Measurements from ENCODE around the gene ZFAND6.
"Not testable (repeated sequence)": the region's sequence is repeated elsewhere in the genome, so short reads cannot be mapped to it uniquely, and the experiment has no call there.

DNA sequence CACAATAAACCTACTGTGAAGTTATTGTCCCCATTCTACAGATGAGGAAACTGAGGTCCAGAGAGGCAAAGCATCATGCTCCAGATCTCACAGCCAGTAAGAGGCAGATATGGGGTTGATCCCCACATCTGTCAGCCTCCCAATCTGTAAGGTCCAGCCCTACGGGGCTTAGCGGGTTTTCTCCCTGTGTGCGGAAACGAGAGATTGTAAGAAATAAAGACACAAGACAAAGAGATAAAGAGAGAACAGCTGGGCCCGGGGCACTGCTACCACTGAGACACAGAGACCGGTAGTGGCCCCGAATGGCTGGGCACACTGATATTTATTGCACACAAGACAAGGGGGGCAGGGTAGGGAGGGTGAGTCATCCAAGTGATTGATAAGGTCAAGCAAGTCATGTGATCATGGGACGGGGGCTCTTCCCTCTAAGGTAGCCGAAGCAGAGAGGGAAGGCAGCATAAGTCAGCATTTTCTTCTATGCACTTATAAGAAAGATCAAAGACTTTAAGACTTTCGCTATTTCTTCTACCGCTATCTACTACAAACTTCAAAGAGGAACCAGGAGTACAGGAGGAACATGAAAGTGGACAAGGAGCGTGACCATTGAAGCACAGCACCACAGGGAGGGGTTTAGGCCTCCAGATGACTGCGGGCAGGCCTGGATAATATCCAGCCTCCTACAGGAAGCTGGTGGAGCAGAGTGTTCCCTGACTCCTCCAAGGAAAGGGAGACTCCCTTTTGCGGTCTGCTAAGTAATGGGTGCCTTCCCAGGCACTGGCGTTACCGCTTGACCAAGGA lies 96.1 kb downstream of the ZFAND6 start:
- TF ChIP-seq, protein P1, sequence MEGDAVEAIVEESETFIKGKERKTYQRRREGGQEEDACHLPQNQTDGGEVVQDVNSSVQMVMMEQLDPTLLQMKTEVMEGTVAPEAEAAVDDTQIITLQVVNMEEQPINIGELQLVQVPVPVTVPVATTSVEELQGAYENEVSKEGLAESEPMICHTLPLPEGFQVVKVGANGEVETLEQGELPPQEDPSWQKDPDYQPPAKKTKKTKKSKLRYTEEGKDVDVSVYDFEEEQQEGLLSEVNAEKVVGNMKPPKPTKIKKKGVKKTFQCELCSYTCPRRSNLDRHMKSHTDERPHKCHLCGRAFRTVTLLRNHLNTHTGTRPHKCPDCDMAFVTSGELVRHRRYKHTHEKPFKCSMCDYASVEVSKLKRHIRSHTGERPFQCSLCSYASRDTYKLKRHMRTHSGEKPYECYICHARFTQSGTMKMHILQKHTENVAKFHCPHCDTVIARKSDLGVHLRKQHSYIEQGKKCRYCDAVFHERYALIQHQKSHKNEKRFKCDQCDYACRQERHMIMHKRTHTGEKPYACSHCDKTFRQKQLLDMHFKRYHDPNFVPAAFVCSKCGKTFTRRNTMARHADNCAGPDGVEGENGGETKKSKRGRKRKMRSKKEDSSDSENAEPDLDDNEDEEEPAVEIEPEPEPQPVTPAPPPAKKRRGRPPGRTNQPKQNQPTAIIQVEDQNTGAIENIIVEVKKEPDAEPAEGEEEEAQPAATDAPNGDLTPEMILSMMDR (conservative IDR thresholded peaks at IDR 0.05; ENCODE audit: low read length), result not testable (repeated sequence)
- TF ChIP-seq EZH2phosphoT487 (IDR thresholded peaks at IDR 0.05; ENCODE audit: borderline replicate concordance, low read depth, low read length), result not testable (repeated sequence)

Measured in OCI-LY7 (cell line).